Spleen (tissue), 7 donors: Measurements from ENCODE around the gene SECTM1.

ENCODE experiments used
- POLR2A ChIP-seq, 3 donors: fragments of 450-650 bp; IDR thresholded peaks; one replicate each; pipeline ENCODE4 v1.5.1; 2017; ENCODE audit warnings: antibody characterized with exemption in 3 of 3, mild to moderate bottlenecking in 1 of 3
- POLR2AphosphoS5 ChIP-seq, 3 donors: sonication (generic); formaldehyde crosslinking; IDR thresholded peaks; one replicate each; pipeline ENCODE4 v1.5.1; 2017; ENCODE audit warnings: antibody characterized with exemption in 3 of 3
- TF ChIP-seq, protein P1 (sequence below), 11 experiments: fragments of 200-600 bp in 7 of 11; fragments of 450-650 bp in 4 of 11; sonication (generic) in 4 of 11; IDR thresholded peaks in 8 of 11; conservative IDR thresholded peaks in 3 of 11; 1 replicate in 7 of 11; 2 replicates in 4 of 11; pipeline versions ENCODE4 v1.4.0 to v1.8.0; 2016 to 2021; ENCODE audit warnings: antibody characterized with exemption in 11 of 11, inconsistent platforms in 4 of 11, mild to moderate bottlenecking in 1 of 11
- donor health status: DM: no; HTN: no; CAD: no; lungs with moderate emphysema.
- donor health status: DM: no; HTN: no; CAD: no.
- donor health status: DM: no; HTN: no; CAD: no.

DNA sequence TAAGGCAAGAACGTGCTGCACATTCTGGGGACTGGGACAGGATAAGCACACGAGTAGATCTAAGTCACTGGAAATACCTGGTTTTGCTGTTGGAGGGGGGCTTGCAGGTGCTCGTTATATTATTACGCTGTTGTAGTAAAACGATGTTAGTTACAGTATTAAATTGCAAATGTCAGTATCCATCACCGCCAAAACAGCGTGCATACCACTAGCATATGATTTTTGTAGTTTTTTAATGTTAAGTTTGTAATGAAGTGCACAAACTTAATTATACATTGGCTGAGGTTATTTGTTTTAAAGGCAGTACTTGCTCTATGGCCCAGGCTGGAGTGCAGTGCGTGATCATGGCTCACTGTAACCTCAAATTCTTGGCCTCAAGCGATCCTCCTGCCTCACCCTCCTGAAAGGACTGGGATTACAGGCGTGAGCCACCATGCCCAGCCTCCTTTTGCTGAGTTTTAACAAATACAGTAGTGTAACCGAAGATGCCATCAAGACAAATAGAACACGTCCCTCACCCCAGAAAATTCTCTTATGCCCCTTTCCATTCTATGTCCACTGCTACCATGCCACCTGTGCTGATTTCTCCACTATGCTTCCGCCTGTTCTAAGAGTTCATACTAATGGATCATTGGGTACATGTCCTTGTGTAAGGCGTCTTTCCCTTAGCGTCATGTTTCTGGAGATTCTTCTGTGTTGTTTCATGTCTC lies 39.3 kb downstream of the SECTM1 start:
- TF ChIP-seq, protein P1, sequence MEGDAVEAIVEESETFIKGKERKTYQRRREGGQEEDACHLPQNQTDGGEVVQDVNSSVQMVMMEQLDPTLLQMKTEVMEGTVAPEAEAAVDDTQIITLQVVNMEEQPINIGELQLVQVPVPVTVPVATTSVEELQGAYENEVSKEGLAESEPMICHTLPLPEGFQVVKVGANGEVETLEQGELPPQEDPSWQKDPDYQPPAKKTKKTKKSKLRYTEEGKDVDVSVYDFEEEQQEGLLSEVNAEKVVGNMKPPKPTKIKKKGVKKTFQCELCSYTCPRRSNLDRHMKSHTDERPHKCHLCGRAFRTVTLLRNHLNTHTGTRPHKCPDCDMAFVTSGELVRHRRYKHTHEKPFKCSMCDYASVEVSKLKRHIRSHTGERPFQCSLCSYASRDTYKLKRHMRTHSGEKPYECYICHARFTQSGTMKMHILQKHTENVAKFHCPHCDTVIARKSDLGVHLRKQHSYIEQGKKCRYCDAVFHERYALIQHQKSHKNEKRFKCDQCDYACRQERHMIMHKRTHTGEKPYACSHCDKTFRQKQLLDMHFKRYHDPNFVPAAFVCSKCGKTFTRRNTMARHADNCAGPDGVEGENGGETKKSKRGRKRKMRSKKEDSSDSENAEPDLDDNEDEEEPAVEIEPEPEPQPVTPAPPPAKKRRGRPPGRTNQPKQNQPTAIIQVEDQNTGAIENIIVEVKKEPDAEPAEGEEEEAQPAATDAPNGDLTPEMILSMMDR (IDR thresholded peaks at IDR 0.05 in 8 of 11, conservative IDR thresholded peaks at IDR 0.05 in 3 of 11) = no peak
- TF ChIP-seq POLR2A (IDR thresholded peaks at IDR 0.05) (no peak), POLR2AphosphoS5 (IDR thresholded peaks at IDR 0.05) (no peak)
